Endodermal cell (in vitro differentiated cells): Measurements from ENCODE around the gene DLG5. TPM values are rescaled to one million over a fixed set of nuclear protein-coding genes. Genes with fewer than 3 reads are reported as not detected.

Source experiments
- DNase-seq: peaks from one replicate; pipeline ENCODE4 v3.0.0-alpha.2; 2017
- H3K27ac ChIP-seq: 2 replicates; pipeline ENCODE4 v1.5.1; 2013; ENCODE audit warnings: mild to moderate bottlenecking, low read depth, low read length, moderate library complexity
- H3K27me3 ChIP-seq: 2 replicates; pipeline ENCODE4 v1.6.1; 2013; ENCODE audit warnings: mild to moderate bottlenecking, low read length, moderate library complexity; ENCODE audit not compliant: insufficient read depth, control insufficient read depth, poor library complexity, severe bottlenecking
- H3K36me3 ChIP-seq: 2 replicates; pipeline ENCODE4 v1.7.0; 2013; ENCODE audit warnings: mild to moderate bottlenecking, low read length, moderate library complexity; ENCODE audit not compliant: control insufficient read depth, insufficient read depth
- H3K4me1 ChIP-seq: one replicate; pipeline ENCODE4 v1.7.0; 2013; ENCODE audit warnings: low read length; ENCODE audit not compliant: control insufficient read depth, insufficient read depth
- H3K4me3 ChIP-seq: 2 replicates; pipeline ENCODE4 v1.5.1; 2013; ENCODE audit warnings: mild to moderate bottlenecking, low read length, moderate library complexity
- H3K9ac ChIP-seq: 2 replicates; pipeline ENCODE4 v1.6.1; 2013; ENCODE audit warnings: mild to moderate bottlenecking, low read length, moderate library complexity; ENCODE audit not compliant: poor library complexity, severe bottlenecking; ENCODE audit errors: extremely low read depth
- H3K9me3 ChIP-seq: 2 replicates; pipeline ENCODE4 v1.6.1; 2013; ENCODE audit warnings: mild to moderate bottlenecking, low read length, moderate library complexity; ENCODE audit not compliant: control insufficient read depth
- H3K27ac Mint-ChIP-seq: 2 replicates; pipeline ENCODE4 v1.8.0; 2020; ENCODE audit warnings: mixed read lengths
- H3K27me3 Mint-ChIP-seq: 2 replicates; pipeline ENCODE4 v1.8.0; 2021; ENCODE audit warnings: mild to moderate bottlenecking, mixed read lengths; ENCODE audit not compliant: insufficient read depth
- H3K36me3 Mint-ChIP-seq: 2 replicates; pipeline ENCODE4 v1.8.0; 2020; ENCODE audit warnings: low read depth, mixed read lengths
- H3K4me1 Mint-ChIP-seq: 2 replicates; pipeline ENCODE4 v1.8.0; 2020; ENCODE audit warnings: mixed read lengths
- H3K4me3 Mint-ChIP-seq: 2 replicates; pipeline ENCODE4 v1.8.0; 2020; ENCODE audit warnings: mild to moderate bottlenecking, moderate library complexity, mixed read lengths
- H3K9me3 Mint-ChIP-seq: 2 replicates; pipeline ENCODE4 v1.8.0; 2020; ENCODE audit warnings: mild to moderate bottlenecking, mixed read lengths
- WGBS, 2 experiments: methylation state at CpG; one replicate each; pipeline versions ENCODE4 v1.1.5 to v1.1.7; 2013; ENCODE audit warnings: missing lambda C conversion rate in 2 of 2, mixed read lengths in 1 of 2; ENCODE audit not compliant: insufficient coverage in 1 of 2, insufficient read length in 1 of 2; 5-methylcytosine and 5-hydroxymethylcytosine counted together
- total RNA-seq, 2 donors: library from RNA; stranded (reverse); fragmentation: NEBNext Ultra II Directional in 1 of 2; extraction: Animal tissue kit (Norgen Biotek cat#: 25700) in 1 of 2; gene quantifications; 2 replicates in 1 of 2; 3 replicates in 1 of 2; pipeline ENCODE4 v1.2.1, GENCODE V29; 2021
- TF ChIP-seq, protein P1 (sequence below): fragments of 200-600 bp; sonication (generic); conservative IDR thresholded peaks from 2 replicates; pipeline ENCODE4 v1.5.0; 2021; ENCODE audit warnings: antibody characterized with exemption, mild to moderate bottlenecking

The DLG5 gene
- total RNA-seq, 2 donors from 2014 or later: 79.4 to 83.4 TPM

DNA sequence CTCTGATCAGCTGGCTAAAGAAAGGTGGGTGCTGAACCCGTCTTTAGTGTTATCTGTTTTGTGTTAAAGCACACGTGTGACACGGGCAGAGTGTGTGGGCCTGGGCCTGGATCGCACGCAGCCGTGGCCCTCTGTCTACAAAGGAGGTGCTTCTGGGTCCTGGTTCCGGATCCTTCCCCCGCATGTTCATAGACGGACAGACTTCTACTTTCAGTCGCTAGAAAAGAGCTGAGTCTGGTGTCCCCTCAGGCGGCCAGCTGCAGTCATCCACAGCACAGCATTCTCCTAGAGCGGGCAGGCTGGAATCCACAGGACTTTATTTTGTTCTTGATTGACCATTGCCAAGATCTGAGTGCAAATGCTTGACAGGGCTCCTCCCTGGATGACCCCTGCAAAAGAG is 134.4 kb downstream of the DLG5 start:
- H3K36me3 ChIP-seq: peaks cover 52% of the 10 kb centered on the region
- no peak overlapping the region for H3K27ac Mint-ChIP-seq

DNA sequence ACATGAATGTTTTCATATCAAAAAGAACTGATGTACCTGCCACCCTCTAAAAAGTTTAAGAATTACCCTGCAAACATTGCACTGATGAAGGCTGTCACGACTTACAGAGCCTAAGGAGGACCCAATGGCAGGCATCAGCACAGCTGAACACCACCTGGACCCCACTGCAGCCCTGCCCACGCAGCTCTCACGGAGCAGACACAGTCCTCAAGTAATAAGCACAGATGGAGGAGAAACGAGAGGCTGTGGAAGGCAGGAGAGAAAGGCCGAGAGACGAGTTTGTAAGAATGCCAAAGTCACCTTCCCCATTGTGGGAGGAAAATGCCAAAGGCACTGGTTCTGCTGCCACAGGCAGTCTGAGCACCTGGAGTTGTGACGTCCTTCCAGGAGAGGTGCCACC is 135.0 kb downstream of the DLG5 start:
- H3K9ac ChIP-seq: no peak overlapping the region
- TF ChIP-seq, protein P1, sequence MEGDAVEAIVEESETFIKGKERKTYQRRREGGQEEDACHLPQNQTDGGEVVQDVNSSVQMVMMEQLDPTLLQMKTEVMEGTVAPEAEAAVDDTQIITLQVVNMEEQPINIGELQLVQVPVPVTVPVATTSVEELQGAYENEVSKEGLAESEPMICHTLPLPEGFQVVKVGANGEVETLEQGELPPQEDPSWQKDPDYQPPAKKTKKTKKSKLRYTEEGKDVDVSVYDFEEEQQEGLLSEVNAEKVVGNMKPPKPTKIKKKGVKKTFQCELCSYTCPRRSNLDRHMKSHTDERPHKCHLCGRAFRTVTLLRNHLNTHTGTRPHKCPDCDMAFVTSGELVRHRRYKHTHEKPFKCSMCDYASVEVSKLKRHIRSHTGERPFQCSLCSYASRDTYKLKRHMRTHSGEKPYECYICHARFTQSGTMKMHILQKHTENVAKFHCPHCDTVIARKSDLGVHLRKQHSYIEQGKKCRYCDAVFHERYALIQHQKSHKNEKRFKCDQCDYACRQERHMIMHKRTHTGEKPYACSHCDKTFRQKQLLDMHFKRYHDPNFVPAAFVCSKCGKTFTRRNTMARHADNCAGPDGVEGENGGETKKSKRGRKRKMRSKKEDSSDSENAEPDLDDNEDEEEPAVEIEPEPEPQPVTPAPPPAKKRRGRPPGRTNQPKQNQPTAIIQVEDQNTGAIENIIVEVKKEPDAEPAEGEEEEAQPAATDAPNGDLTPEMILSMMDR: no peak
- Mint-ChIP-seq H3K4me3 (no peak overlapping the region), H3K9me3 (no peaks in the 10 kb centered on the region), H3K4me1 (no peaks in the 10 kb centered on the region), H3K27me3 (no peaks in the 10 kb centered on the region), H3K27ac (no peak overlapping the region), H3K36me3 (peaks cover 94% of the 10 kb centered on the region)
- no peaks in the 10 kb centered on the region for H3K27me3 ChIP-seq
- DNase-seq: no peak
- no peaks in the 10 kb centered on the region for H3K4me1 ChIP-seq
- no peaks in the 10 kb centered on the region for H3K9me3 ChIP-seq
- 85% methylated on average over 7 of the region's 7 CpGs for WGBS, 2 experiments
- no peak overlapping the region for H3K4me3 ChIP-seq
- peaks cover 49% of the 10 kb centered on the region for H3K36me3 ChIP-seq
- no peak overlapping the region for H3K27ac ChIP-seq

More for the DNA sequence above, 134.4 kb downstream of the DLG5 start:
- H3K4me3 Mint-ChIP-seq: no peak overlapping the region
- Histone ChIP-seq H3K4me1 (no peaks in the 10 kb centered on the region), H3K27ac (no peak overlapping the region), H3K27me3 (no peaks in the 10 kb centered on the region), H3K9ac (no peak overlapping the region), H3K9me3 (no peaks in the 10 kb centered on the region), H3K4me3 (no peak overlapping the region)
- no peak for DNase-seq
- no peaks in the 10 kb centered on the region for H3K4me1 Mint-ChIP-seq
- H3K27me3 Mint-ChIP-seq: no peaks in the 10 kb centered on the region
- H3K36me3 Mint-ChIP-seq: peaks cover 93% of the 10 kb centered on the region
- 87 to 97% methylated on average over 10 to 12 of the region's 12 CpGs for WGBS, 2 experiments
- TF ChIP-seq, protein P1: no peak
- H3K9me3 Mint-ChIP-seq: no peaks in the 10 kb centered on the region

DNA sequence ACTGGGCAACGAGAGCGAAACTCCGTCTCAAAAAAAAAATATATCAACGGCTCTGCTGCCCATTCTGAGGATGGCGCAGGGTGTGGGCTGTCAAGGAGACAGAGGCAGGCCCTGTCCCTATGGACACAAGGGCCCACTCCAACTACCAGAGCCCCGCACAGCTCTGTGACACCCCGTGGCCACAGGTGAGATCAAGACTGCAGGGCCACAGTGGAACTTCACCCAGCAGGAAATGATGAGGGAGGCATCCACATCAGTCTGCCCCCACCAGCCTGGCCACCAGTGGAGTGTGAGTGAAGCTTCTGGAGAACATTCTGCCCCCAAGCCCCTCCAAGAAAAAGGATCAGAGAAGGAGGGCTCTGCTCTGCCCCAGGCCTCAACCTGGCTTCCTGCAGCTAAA is 136.7 kb downstream of the DLG5 start:
- 93 to 100% methylated on average over 6 to 7 of the region's 7 CpGs for WGBS, 2 experiments
- H3K9ac ChIP-seq: no peak overlapping the region
- Mint-ChIP-seq H3K27me3 (no peaks in the 10 kb centered on the region), H3K36me3 (peaks cover 85% of the 10 kb centered on the region), H3K4me1 (no peaks in the 10 kb centered on the region), H3K9me3 (no peaks in the 10 kb centered on the region), H3K4me3 (no peak overlapping the region), H3K27ac (no peak overlapping the region)
- H3K27ac ChIP-seq: no peak overlapping the region
- no peaks in the 10 kb centered on the region for H3K27me3 ChIP-seq
- H3K4me1 ChIP-seq: no peaks in the 10 kb centered on the region
- H3K36me3 ChIP-seq: peaks cover 42% of the 10 kb centered on the region
- no peak overlapping the region for H3K4me3 ChIP-seq
- DNase-seq: no peak
- TF ChIP-seq, protein P1: no peak
- no peaks in the 10 kb centered on the region for H3K9me3 ChIP-seq
